ENCODE data around the gene IYD. TPM values are rescaled to one million over a fixed set of nuclear protein-coding genes. Genes with fewer than 3 reads are reported as not detected.

IYD gene
- total RNA-seq, 1 experiment from 2014 or later, result not detected

GRCh38 chr6:150380256-150380655, 11.4 kb downstream of the IYD start:
- no peak for DNase-seq (ENCODE audit: unreplicated experiment)
- H3K27me3 Mint-ChIP-seq (ENCODE audit: insufficient read depth, unreplicated experiment), result peaks cover 31% of the 10 kb centered on the region
- POLR2A ChIA-PET, result no interaction called here
- no peak overlapping the region for H3K27ac Mint-ChIP-seq (ENCODE audit: low read depth, unreplicated experiment)
- H3K4me3 Mint-ChIP-seq (ENCODE audit: unreplicated experiment), result no peak overlapping the region
- no peaks in the 10 kb centered on the region for H3K4me1 Mint-ChIP-seq (ENCODE audit: insufficient read depth, unreplicated experiment)
- no TSS peak for BruUV-seq (replicated peaks)
- TF ChIP-seq CTCF (IDR thresholded peaks at IDR 0.05; ENCODE audit: unreplicated experiment), result no peak
- H3K9me3 Mint-ChIP-seq (ENCODE audit: unreplicated experiment), result no peaks in the 10 kb centered on the region
- no peaks in the 10 kb centered on the region for H3K36me3 Mint-ChIP-seq (ENCODE audit: insufficient read depth, unreplicated experiment)
- CTCF ChIA-PET, result interaction anchor here (0.7 to 1.2 kb wide), 2 partner anchors 289 to 299 kb away, joined by 3 read pairs; no protein-coding TSS in a partner anchor
- intact Hi-C loops (cut with micrococcal nuclease), result no loop called here

- TF ChIP-seq CTCF (IDR thresholded peaks at IDR 0.05; ENCODE audit: unreplicated experiment), result no peak
- H3K36me3 Mint-ChIP-seq (ENCODE audit: insufficient read depth, unreplicated experiment), result no peaks in the 10 kb centered on the region
- intact Hi-C loops (cut with micrococcal nuclease), result no loop called here
- H3K9me3 Mint-ChIP-seq (ENCODE audit: unreplicated experiment), result no peaks in the 10 kb centered on the region
- no peak overlapping the region for H3K27ac Mint-ChIP-seq (ENCODE audit: low read depth, unreplicated experiment)
- no peak for DNase-seq (ENCODE audit: unreplicated experiment)
- BruUV-seq (replicated peaks), result no TSS peak
- peaks cover 21% of the 10 kb centered on the region for H3K27me3 Mint-ChIP-seq (ENCODE audit: insufficient read depth, unreplicated experiment)
- CTCF ChIA-PET, result interaction anchor here (4.8 kb wide), 1 partner anchor 13 kb away, joined by 40 read pairs; no protein-coding TSS in a partner anchor
- H3K4me3 Mint-ChIP-seq (ENCODE audit: unreplicated experiment), result no peak overlapping the region
- POLR2A ChIA-PET, result no interaction called here
- no peaks in the 10 kb centered on the region for H3K4me1 Mint-ChIP-seq (ENCODE audit: insufficient read depth, unreplicated experiment)
Observed at GRCh38 chr6:150382171-150382570, 13.4 kb downstream of the IYD start.

GRCh38 chr6:150391414-150391813, 22.6 kb downstream of the IYD start:
- ChIA-PET POLR2A (no interaction called here), CTCF (interaction anchor here (0.7 to 8.4 kb wide), 3 partner anchors 8 to 325 kb away, joined by 3 to 207 read pairs (median 4); partner anchors contain the start of gene ULBP3)
- no peak overlapping the region for H3K4me3 Mint-ChIP-seq (ENCODE audit: unreplicated experiment)
- H3K9me3 Mint-ChIP-seq (ENCODE audit: unreplicated experiment), result no peaks in the 10 kb centered on the region
- H3K27ac Mint-ChIP-seq (ENCODE audit: low read depth, unreplicated experiment), result no peak overlapping the region
- no peaks in the 10 kb centered on the region for H3K36me3 Mint-ChIP-seq (ENCODE audit: insufficient read depth, unreplicated experiment)
- no peak for TF ChIP-seq CTCF (IDR thresholded peaks at IDR 0.05; ENCODE audit: unreplicated experiment)
- intact Hi-C loops (cut with micrococcal nuclease), result loop anchor here (10.0 kb wide), 1 partner anchor 247 kb away; the partner anchor contains the start of gene PPP1R14C
- no TSS peak for BruUV-seq (replicated peaks)
- no peak for DNase-seq (ENCODE audit: unreplicated experiment)
- no peaks in the 10 kb centered on the region for H3K27me3 Mint-ChIP-seq (ENCODE audit: insufficient read depth, unreplicated experiment)
- peaks cover 5% of the 10 kb centered on the region for H3K4me1 Mint-ChIP-seq (ENCODE audit: insufficient read depth, unreplicated experiment)

GRCh38 chr6:150391890-150392289, 23.1 kb downstream of the IYD start:
- BruUV-seq (replicated peaks), result no TSS peak
- intact Hi-C loops (cut with micrococcal nuclease), result loop anchor here (10.0 kb wide), 1 partner anchor 247 kb away; the partner anchor contains the start of gene PPP1R14C
- no peak overlapping the region for H3K27ac Mint-ChIP-seq (ENCODE audit: low read depth, unreplicated experiment)
- ChIA-PET CTCF (interaction anchor here (0.7 to 8.4 kb wide), 4 partner anchors 9 to 325 kb away, joined by 3 to 207 read pairs (median 4); partner anchors contain the start of gene ULBP3), POLR2A (no interaction called here)
- no peaks in the 10 kb centered on the region for H3K36me3 Mint-ChIP-seq (ENCODE audit: insufficient read depth, unreplicated experiment)
- H3K27me3 Mint-ChIP-seq (ENCODE audit: insufficient read depth, unreplicated experiment), result no peaks in the 10 kb centered on the region
- no peak overlapping the region for H3K4me3 Mint-ChIP-seq (ENCODE audit: unreplicated experiment)
- peaks cover 5% of the 10 kb centered on the region for H3K4me1 Mint-ChIP-seq (ENCODE audit: insufficient read depth, unreplicated experiment)
- TF ChIP-seq CTCF (IDR thresholded peaks at IDR 0.05; ENCODE audit: unreplicated experiment), result no peak
- DNase-seq (ENCODE audit: unreplicated experiment), result peak; percentile 21
- no peaks in the 10 kb centered on the region for H3K9me3 Mint-ChIP-seq (ENCODE audit: unreplicated experiment)

All from MCF 10A (cell line).